ENCODE measurements around the gene ANO7. TPM values are rescaled to one million over a fixed set of nuclear protein-coding genes. Genes with fewer than 3 reads are reported as not detected.

ANO7 gene
- total and polyA plus RNA-seq, 2 of the 13 experiments (the other 11 are each of a cell fraction or from before 2014, with no cell fraction given): 4.1 to 4.9 TPM

GRCh38 chr2:241187101-241187917, 1.2 kb upstream of the ANO7 start:
- Histone ChIP-seq H3K9me3 (ENCODE audit: low read length) (no peaks in the 10 kb centered on the region), H3K36me3 (replicated peaks in 1 of 2; ENCODE audit: control insufficient read depth in 1 of 2, insufficient read depth in 2 of 2, low read length in 2 of 2) (peaks cover 3 to 5% of the 10 kb centered on the region in 2 experiments; a peak in 3 of 5 replicates), H3K4me3 (replicated peaks in 1 of 3; ENCODE audit: insufficient read depth in 1 of 3, low read depth in 2 of 3, low read length in 3 of 3) (no peak overlapping the region), H3K27ac (ENCODE audit: extremely low read length, insufficient read depth, low read length) (no peak overlapping the region), H3K27me3 (ENCODE audit: control insufficient read depth in 1 of 2, insufficient read depth in 2 of 2, low read length in 2 of 2) (peaks cover 8 to 39% of the 10 kb centered on the region in 2 experiments), H3K4me1 (ENCODE audit: insufficient read depth, low read length) (peaks cover 23% of the 10 kb centered on the region), H3K4me2 (ENCODE audit: low read depth, low read length) (no peak overlapping the region), H4K20me1 (ENCODE audit: insufficient read depth, low read length) (no peaks in the 10 kb centered on the region), H3K9ac (ENCODE audit: insufficient read depth, low read depth, low read length) (no peak overlapping the region), H2AFZ (ENCODE audit: low read length) (no peak overlapping the region), H3K79me2 (ENCODE audit: insufficient read depth, low read length) (no peaks in the 10 kb centered on the region)
- 38% methylated on average over 14 of the region's 14 CpGs for WGBS (ENCODE audit: low lambda C conversion rate)
- FAIRE-seq (no peak), ATAC-seq (no peak), DNase-seq (ENCODE audit: low spot score) (no peak)
- intact Hi-C loops (cut with micrococcal nuclease; ENCODE audit: unreplicated experiment): no loop called here
- in situ Hi-C loops (cut with HindIII; ENCODE audit: extremely low pct_ligation_motif_present, low pct_unique_long_range_greater_than_20kb): no loop called here
- no TSS peak for BruUV-seq (replicated peaks)
- ChIA-PET POLR2A (no interaction called here), CTCF (ENCODE audit: low intra/inter-chr PET ratio, low total read pairs) (no interaction called here)
- TF ChIP-seq TAF1 (CRISPR knock-in tag; IDR thresholded peaks at IDR 0.05): no peak
- TF ChIP-seq HOXA9 (CRISPR knock-in tag; IDR thresholded peaks at IDR 0.05; ENCODE audit: borderline replicate concordance): no peak
- TF ChIP-seq KLF16 (CRISPR knock-in tag; IDR thresholded peaks at IDR 0.05): no peak
- no peak for TF ChIP-seq POGK (CRISPR knock-in tag; conservative IDR thresholded peaks at IDR 0.05)
- TF ChIP-seq GMEB2 (CRISPR knock-in tag; IDR thresholded peaks at IDR 0.05; ENCODE audit: low read depth): no peak
- no peak for TF ChIP-seq NPAS2 (CRISPR knock-in tag; IDR thresholded peaks at IDR 0.05; ENCODE audit: borderline replicate concordance)
